HG03060 (cell line): ENCODE results near the gene RNH1.
A peak's percentile ranks its signal among the peaks of the same experiment; 100 is the strongest.
"Not testable (repeated sequence)": the region's sequence is repeated elsewhere in the genome, so short reads cannot be mapped to it uniquely, and the experiment has no call there.

Source experiments
- ATAC-seq: cut with Tn5 transposase; IDR thresholded peaks from one replicate; pipeline ENCODE4 v1.9.1; 2021; ENCODE audit warnings: low read depth, moderate number of reproducible peaks; ENCODE audit not compliant: unreplicated experiment

Gene RNH1

DNA sequence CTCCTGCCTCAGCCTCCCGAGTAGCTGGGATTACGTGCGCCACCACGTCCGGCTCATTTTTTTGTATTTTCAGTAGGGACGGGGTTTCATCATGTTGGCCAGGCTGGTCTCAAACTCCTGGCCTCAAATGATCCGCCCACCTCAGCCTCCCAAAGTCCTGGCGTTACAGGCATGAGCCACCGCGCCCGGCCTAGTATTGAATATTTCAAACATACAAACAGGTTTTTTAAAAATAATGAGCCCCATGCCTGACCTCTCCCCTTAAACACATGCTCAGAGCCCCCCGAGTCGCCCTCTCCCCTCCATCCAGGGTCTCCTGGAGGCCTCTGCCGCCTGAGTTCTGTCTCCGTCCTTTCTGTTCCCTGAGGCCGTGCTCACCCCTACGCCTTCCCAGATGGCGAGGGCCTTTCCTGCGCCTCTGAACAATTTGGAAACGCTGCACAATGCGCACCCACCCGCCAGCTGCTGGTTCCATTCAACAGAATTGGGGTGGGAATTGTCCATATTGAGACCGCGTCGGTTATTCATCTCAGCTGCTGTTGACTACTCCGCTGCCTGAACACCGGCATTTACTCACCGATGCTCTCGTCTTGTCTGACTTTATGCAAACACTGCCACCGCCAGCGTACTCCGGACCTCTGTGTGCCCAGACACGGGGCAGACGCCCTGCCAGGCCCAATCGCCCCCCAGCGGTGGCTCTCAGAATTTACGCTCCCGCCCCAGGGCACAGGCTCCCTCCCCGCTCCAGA is 13.6 kb upstream of the RNH1 start:
- no peak for ATAC-seq

DNA sequence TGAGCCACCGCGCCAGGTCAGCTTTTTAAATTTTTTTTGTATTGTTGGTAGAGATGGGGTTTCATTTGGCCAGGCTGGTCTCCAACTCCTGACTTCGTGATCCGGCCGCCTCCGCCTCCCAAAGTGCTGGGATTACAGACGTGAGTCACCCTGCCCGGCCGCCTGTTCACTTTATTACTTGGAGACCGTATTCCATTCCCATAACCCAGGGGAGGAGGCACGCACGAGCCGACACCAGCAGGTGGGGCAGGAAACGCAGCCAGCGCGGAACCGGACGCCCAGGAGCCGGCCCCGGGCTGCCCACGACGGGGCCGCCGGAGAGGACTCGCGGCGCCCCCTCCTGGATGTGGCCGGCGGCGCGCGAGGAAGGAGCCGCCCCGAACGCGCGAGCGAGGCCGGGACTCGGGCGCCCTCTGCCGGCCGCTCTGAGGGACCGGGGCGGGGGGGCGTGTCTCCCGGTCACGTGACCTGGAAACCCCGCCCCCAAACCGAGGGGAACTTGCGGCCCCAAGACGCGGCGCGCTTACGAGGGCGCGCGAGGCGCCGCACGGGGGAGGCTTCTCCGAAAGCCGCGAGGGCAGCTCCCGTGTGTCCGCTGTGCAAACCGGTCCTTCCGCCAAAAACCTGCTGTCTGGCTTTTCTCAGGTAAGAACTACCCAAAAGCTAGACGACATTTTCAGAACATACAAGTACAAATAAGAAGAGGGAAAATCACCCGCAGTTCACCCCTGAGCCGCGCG is 11.6 kb upstream of the RNH1 start:
- ATAC-seq = no peak

DNA sequence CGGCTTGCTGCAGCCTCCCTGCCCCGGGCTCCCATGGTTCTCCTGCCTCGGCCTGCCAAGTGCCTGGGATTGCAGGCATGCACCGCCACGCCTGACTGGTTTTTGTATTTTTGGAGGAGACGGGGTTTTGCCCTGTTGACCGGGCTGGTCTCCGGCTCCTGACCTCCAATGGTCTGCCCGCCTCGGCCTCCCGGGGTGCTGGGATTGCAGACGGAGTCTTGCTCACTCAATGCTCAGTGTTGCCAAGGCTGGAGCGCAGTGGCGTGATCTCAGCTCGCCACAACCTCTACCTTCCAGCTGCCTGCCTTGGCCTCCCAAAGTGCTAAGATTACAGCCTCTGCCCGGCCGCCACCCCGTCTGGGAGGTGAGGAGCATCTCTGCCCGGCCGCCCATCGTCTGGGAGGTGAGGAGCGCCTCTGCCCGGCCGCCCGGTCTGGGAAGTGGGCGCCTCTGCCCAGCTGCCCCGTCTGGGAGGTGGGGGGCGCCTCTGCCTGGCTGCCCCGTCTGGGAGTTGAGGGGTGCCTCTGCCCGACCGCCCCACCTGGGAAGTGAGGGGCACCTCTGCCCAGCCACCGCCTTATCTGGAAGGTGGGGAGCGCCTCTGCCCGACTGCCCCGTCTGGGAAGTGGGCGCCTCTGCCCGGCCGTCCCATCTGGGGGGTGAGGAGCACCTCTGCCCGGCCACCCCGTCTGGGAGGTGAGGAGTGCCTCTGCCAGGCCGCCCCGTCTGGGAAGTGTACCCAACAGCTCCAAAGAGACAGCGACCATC is 10.1 kb upstream of the RNH1 start:
- ATAC-seq = not testable (repeated sequence)

DNA sequence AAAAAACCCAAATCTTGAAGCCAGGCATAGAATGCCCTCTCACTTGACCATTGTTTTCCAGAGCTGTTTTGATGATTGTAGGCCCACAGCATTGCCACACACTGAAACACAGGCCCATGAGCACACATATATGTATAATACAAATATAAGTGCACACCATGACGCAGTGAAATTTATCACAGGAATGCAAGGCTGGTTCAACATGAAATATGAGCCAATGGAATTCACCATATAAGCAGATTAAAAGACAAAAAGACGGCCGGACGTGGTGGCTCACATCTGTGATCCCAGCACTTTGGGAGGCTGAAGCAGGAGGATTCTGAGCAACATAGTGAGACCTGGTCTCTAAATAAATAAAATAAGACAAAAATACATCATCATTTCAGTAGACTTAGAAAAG is 9.4 kb upstream of the RNH1 start:
- ATAC-seq = no peak

DNA sequence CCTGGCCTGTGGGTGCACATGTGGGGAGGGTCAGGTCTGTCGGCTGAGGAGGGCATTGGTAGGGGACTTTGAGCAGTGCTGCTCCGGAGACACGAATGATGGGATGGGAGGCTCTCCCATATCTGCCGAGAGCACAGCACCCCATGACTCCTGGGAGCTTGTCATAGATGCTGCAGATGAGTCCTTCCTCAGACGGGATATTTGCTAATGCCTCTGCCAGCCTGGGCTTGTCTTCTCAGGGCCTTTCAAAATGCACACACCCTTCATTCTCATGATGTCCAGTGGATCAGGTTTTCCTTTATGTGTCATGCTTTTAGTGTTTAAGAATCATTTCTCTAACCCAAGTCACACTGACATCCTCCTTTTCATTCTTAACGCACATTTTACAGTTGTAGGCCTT is 8.1 kb upstream of the RNH1 start:
- no peak for ATAC-seq

DNA sequence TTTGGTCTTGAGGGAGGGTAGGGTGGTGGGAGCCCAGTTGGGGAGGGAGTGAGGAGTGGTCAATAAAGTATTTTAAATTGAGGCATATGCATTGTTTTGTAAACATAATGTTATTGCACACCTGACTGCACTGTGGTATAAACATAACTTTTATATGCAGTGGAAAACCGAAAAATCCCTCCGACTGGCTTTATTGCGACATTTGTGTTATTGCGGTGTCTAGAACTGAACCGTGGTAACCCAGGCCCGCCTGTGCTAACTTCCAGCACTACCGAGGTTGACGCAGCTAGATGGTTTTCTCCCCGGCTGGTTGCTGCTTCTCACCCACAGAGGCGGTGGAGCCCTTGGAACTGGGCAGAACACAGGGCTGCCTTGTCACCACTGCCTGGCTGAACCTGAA is 7.6 kb upstream of the RNH1 start:
- no peak for ATAC-seq

DNA sequence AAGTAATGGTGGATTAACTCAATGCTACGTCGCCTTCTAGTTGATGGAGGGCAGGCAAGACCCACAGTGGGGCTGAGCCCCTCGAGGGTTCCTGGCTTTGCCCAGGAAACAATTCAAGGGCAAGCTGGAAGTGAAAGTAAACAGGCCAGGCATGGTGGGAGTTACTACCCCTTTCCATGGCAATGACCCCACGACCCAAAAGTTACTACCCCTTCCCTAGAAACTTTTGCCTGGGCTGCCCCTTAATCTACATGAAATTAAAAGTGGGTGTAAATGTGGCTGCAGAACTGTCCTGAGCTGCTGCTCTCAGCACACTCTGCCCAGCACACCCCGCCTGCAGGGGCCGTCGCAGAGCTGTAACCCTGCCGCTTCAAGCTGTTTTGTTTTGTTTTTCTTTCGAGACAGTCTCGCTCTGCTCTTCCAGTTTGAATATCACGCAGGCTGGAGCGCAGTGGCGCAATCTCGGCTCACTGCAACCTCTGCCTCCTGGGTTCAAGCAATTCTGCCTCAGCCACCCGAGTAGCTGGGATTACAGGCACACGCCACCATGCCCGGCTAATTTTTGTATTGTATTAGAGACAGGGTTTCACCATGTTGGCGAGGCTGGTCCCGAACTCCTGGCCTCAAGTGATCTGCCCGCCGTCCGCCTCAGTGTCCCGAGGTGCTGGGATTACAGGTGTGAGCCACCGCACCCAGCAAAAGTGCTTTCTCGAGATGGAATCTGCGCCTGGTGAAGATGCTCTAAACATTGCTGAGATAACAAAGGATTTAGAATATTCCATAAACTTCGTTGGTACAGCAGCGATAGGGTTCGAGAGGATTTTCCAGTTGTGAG is 5.9 kb upstream of the RNH1 start:
- ATAC-seq = no peak

DNA sequence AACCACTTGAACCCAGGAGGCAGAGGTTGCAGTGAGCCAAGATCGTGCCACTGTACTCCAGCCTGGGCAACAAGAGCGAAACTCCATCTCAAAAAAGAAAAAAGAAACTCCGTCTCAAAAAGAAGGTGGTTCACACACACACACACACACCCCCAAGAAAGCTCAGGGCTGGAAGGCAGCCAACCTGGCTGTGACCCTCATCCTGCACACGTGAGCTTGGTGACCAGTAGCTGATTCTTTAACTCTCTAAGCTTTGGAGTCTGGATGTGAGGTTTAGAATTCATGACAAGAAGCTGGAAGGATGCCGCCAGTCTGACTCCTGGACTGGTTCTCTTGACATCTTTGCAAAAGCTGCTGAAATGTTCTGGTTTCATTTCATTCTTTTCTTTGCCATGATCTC is 1.9 kb upstream of the RNH1 start:
- no peak for ATAC-seq

DNA sequence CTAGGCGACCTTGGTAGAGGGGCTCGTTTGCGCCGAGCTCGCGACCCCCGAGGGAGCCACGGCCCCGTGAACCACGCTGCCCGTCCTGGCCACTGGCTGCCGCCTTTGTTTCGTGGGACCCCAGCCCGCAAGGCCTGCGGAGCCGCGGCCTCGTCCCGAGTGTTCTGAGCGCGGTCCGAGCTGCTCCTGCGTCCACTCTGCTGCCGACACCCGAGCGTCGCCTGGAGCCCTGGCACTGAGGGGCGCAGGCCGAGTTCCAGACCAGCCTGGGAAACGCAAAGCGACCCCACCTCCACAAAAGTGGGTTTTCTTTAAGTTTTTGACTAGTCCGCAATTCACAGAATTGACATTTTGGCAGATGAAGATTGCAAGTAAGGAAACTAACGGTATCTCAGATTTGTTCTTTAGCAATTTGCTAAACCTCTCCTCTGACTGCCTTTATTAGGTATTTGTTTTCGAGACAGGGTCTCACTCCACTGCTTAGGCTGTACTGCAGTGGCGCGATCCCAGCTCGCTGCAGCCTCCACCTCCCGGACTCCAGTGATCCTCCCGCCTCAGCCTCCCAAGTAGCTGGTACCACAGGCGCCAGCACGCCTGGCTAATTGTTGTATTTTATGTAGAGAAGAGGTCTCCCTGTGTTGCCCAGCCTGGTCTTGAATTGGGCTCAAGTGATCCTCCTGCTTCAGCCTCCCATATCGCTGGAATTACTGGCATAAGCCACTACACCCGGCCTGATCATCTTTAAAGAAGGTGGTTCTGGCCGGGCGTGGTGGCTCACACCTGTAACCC is 879 bp upstream of the RNH1 start:
- no peak for ATAC-seq

DNA sequence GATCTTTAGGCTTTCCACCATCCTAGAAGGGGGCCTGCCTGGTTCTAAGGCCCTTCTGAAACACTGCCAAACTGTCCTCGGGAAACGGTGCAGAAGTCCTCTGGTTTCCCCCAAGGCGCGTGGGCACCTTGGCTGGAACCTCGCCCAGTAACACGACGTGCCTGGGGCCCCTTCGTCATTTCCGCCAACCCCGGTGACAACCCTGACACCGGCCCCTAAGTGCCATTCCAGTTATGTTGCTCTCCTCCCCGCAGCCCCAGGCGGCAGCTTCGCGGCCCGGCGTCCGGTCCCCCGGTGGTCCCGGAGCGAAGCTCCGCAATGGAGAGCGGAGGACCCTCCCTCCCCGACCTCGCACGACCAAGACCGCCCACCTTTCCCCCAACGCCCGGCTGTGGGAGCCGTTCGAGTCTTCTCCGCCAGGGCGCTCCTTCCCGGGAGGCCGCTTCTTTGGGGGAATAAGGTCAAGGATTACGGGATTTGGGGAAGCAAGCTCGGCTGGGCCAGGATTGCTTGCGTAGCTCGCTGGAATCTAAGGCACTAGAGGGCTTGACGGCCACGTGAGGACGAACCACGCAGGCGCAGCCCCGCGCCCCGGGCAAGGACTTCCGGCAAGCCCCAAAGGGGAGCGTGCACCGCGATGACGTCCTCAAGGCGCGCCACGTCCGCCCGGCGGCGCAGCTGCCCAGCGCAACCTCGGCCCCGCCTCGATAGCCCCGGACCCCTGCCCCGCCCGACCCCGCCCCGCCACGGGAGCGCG is 626 bp downstream of the RNH1 start:
- peak; percentile 48 for ATAC-seq

DNA sequence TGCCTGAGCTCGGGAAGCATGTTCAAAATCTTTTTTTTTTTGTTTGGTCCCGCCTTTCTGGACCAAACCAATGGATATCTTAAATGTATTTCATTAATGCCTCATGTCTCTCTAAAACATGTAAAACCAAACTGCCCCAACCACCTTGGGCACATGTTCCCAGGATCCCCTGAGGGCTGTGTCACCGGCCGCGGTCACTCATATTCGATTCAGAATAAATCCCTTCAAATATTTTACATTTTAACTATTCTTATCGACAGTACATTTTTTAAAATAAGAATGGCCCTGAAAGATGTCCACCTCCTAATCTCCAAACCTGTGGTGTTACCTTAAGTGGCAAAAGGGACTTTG is 2.1 kb downstream of the RNH1 start:
- no peak for ATAC-seq

DNA sequence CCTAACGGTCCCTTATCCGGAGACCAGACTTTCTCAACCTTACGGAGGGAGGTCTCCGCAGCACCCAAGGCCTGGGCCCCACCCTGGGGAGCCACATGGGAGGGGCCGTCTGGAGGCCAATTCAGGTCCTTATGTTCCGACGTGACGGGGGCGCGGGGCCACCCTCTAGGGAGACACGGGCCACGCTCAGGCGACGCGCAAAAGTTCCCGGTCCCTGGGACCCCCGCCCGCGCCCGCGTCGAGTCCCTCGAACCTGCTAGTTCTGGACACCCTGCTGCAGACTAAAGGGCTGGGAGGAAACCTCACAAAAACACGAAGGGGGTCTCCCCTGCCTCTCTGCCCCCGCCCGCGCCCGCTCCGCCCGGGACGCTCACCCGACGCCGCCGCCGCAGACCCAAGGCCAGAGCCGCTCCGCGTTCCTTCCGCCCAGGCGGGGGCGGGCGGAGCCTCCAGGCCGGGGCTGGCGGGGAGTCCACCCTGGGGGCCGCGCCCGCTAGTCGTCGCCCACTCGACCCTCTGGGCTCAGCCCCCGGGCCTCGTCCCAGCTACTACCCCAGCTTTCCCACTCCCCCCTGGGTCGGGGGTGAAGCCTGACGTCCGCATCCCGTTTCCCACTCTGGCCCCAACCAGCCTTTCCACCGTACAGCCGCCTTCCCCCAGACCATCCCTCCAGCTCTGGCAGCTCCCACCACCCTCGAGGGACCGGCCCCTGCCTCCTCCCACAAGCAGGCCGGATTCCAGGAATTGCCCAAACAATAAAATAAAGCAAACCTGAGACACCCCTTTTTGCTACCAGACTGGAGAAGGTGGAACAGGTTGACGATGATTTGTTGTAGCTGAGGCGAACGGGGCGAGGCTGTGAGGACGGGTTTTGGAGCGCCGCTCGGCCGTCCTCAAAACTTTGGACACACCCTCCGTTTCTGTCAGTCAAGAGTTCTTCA is 2.7 kb downstream of the RNH1 start:
- no peak for ATAC-seq

DNA sequence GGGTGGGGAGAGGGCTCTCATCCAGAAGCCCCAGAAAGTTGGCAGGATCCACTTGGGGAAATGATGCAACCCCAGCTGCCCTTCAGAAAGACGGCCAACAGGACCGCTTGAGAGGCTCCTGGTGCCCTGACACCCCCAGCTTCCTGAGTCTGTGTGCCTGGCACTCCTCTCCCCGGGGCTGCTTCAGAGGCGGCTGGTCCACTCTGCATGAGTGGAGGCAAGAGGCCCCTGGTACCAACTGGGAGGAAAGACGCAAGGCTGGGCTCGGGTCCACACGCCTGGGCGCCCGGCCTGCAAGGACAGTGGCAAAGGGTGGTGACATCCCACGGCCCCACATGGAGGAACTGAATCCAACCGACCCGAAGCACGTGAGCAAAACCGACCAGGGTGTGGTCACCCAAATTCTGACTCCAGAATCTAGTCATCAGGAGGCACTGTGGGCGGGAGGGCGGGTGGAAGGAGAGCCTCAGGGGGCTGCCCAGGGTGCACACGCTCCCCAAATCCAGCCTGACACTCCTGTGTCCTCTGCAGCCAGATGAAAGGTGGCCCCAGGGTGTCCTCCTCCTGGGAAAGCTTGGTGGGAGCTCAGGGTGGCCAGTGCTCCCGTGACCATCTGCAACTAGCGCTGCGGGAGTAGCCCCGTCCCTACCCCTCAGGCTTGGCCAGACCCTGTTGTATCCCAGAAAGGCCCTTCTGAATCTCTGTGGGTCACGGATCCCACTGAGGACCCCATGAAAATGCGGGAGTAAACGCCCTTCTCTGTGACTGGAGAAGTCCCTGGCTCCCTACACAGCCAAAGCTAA is 3.7 kb downstream of the RNH1 start:
- no peak for ATAC-seq

DNA sequence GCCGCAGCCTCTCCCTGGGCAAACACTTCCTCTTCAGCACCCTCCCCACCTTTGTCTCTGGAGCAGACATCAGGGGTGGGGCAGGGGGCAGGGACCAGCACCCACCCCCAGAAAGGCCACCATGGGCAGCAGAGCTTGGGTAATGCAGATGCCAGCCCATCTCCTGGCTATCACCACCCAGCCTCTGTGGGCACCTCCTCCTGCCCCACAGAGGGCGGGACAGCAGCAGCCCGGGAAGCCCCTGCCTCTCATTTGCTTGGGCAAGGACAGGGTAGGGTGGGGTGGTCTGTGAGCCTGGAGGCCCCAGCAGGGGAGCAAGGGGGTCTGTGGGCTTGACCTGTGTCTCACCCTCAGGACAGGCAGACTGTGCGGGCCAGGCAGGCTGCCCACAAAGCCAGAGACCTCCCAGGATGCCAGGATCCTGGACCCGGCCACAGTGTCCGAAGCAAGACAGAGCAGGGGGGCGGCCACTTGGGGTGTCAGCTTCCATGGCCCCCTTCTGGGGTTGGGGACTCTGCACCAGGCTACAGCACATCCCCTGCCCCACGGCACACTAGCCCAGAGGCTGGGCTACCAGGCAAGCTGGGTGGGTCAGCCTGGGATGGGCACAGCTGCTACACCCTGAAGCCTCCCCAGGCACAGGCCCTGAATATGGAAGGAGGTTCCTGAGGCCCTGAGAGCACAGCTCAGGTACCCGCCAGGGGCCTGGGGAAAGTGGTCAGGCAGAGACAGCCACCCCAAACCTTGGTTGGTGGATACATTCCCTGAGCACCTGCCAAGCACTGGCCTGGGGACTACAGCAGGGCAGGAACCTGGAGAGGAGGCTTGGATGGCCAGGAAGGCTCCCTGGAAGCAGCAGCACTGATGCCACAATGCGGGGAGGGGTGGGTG is 4.5 kb downstream of the RNH1 start:
- ATAC-seq = no peak

DNA sequence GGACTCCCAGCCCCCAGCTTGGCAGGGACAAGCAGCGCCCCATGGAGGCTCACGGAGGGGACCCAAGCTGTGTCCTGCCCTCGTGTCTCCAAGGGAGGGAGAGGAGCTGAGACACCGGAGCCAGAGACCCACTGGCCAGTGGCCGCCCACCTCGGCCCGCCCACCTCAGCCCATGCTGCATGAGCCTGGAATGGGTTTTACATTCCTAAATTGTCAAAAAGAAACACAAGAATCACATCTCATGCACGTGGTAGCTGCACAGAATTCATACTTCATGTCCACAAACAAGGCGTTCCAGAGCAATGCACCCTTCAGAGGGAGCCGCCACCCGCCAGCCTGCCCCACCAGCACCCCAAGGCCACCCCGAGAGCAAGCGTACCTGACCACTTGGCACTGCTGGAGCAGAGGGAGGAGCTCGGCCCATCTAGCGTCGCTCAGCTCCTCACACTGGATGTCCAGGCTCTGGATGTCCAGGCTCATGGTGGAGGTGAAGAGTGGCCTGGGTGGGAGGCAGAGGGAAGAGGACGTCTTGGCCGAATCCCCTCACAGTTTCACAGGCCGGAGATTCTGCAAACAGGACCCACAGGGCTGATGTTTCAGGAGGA is 5.3 kb downstream of the RNH1 start:
- ATAC-seq = no peak
